Measurements from ENCODE around the gene GIT2.
"Not testable (repeated sequence)": the region's sequence is repeated elsewhere in the genome, so short reads cannot be mapped to it uniquely, and the experiment has no call there.

Gene GIT2, protein sequence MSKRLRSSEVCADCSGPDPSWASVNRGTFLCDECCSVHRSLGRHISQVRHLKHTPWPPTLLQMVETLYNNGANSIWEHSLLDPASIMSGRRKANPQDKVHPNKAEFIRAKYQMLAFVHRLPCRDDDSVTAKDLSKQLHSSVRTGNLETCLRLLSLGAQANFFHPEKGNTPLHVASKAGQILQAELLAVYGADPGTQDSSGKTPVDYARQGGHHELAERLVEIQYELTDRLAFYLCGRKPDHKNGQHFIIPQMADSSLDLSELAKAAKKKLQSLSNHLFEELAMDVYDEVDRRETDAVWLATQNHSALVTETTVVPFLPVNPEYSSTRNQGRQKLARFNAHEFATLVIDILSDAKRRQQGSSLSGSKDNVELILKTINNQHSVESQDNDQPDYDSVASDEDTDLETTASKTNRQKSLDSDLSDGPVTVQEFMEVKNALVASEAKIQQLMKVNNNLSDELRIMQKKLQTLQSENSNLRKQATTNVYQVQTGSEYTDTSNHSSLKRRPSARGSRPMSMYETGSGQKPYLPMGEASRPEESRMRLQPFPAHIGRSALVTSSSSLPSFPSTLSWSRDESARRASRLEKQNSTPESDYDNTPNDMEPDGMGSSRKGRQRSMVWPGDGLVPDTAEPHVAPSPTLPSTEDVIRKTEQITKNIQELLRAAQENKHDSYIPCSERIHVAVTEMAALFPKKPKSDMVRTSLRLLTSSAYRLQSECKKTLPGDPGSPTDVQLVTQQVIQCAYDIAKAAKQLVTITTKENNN

GRCh38 chr12:109995686-109996482, at the start of gene GIT2:
GIT2 (minus strand) TSS chr12:109996368; CDS start chr12:109996224, 144 bp downstream.
- peak; percentile 91 for DNase-seq

- peak; percentile 86 for DNase-seq
Measured at GRCh38 chr12:110042264-110042663, 46.1 kb upstream of the GIT2 start.

- no peak for DNase-seq
Measured at GRCh38 chr12:110039085-110039807, 43.1 kb upstream of the GIT2 start.

- DNase-seq, result no peak
Measured at GRCh38 chr12:110038741-110039084, 42.5 kb upstream of the GIT2 start.

- no peak for DNase-seq
Measured at GRCh38 chr12:110037315-110037714, 41.1 kb upstream of the GIT2 start.

DNA sequence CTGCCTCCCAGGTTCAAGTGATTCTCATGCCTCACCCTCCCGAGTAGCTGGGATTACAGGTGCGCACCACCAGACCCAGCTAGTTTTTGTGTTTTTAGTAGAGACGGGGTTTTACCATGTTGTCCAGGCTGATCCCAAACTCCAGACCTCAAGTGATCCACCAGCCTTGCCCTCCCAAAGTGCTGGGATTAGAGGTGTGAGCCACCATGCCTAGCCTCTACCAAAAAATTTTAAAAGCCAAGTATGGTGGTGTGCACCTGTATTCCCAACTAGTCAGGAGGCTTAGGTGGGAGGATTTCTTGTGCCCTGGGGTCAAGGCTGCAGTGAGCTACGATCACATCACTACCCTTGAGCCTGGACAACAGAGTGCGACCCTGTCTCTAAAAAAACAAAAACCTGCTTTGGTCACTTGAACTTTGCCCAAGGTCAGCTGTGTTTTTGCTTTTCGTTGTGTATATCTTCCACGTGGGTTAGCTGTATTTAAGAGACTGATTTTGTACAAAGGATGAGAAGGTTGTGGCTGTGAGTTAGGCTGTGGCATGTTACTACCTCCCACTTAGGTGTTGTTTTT, 39.5 kb upstream of the GIT2 start:
- no peak for DNase-seq

DNA sequence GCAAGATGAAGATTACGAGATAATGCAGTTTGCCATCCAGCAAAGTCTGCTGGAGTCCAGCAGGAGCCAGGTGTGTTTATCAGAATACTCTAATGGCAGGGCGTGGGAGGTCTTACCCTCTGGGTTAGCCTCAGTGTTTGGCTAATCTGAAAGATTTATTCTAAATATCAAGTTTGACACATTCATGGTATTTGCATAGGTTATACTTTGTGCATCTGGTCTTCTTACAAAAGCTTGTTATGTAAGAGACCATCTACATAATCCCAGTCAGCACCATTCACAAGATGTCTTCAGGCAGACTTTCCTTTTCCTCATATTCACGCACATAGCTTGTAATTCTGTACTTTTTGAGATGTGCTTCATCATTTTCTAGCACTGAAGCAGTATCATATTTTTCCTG, 37.7 kb upstream of the GIT2 start:
- DNase-seq, result no peak

- no peak for DNase-seq
Measured at GRCh38 chr12:110029290-110029815, 33.2 kb upstream of the GIT2 start.

DNA sequence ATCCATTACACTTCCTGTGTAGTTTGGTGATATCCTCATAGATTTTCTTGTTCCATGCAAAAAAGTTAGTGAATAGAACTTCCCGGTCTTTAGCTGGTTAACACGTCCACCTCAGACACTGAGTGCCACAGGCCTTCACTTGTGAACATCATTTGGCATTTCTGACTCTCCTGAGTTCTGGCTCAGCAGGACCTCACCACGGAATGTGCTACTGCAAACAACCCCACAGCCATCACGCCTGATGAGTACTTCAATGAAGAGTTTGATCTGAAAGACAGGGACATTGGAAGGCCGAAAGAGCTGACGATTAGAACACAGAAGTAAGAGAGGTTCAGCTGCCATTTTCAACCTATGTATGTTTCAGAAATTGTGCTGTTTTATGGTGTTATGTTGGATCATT, 32.2 kb upstream of the GIT2 start:
- DNase-seq, result no peak

DNA sequence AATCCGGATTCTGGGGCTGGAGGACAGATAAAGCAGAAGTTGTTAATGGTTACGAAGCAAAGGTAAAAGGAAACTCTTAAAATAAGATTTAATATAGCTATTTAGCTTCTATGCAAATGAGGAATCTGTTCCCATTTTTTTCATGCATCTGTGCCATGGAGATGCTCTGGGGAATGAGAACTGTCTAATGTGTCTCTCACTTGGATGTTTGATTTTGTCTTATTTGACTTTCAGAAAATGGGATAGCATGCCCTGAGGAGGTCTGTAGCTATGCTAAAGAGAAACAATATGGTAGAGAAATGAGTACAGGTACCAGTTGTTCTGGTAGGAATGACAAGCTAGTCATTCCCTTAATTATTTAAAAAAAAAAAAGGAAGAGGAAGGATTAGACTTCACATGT, 27.9 kb upstream of the GIT2 start:
- no peak for DNase-seq

GRCh38 chr12:110023059-110023980, 27.2 kb upstream of the GIT2 start:
- DNase-seq, result no peak

GRCh38 chr12:110020956-110021355, 24.8 kb upstream of the GIT2 start:
- DNase-seq, result no peak

DNA sequence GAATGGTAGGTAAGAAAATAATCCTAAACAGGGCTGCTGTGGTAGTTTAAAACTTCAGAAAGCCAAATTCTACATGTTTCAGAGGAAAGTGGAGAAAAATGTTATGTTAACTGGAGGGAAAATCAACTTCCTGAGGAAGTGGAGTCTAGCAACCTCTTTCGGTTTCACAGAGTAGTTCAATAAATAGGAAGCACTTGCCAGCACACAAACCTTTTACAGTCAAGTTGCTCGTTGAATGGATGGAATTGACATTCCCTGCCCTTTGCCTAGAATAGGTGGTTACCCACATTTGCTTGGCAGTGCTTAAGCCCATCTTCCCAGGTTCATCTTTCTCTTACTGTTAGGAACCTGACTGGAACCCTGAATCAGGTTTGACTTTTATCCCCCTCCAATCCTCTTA, 19.0 kb upstream of the GIT2 start:
- no peak for DNase-seq

DNA sequence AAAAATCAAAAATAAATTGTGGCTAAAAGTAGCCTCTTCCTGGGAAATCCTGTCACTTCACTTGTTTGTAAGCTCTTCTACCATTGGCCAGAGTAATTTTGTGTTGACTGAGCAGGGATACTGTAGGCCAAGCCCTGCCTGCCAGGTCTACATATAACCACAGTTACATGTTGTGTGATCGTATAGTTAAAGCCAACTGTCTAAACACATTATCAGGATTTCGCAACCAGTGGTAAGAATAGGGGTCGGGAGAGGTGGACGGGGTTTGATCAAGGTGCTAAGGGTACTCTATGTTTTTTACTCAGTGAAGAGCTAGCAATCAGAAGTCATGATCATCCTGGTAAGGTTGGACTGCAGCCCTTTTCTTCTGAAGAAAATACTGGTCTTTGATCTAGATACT, 16.5 kb upstream of the GIT2 start:
- DNase-seq, result no peak

DNA sequence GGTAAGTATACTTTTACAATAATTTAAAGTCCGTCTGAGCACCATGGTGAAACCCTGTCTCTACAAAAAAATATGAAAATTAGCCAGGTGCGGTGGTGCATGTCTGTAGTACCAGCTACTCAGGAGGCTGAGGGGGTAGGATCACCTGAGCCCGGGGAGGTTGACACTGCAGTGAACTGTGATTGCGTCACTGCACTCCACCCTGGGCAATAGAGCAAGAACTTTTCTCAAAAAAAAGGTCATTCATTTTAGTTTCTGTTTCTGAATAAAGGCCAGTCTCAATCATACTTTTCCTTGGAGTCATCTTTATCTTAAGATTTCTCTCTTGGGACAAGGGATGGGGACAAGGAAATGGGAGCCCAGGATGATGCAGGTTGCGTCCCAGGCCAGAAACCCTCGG, 16.0 kb upstream of the GIT2 start:
- peak; percentile 3 for DNase-seq

GRCh38 chr12:110010853-110011723, 14.9 kb upstream of the GIT2 start:
- DNase-seq, result peak; percentile 8

- not testable (repeated sequence) for DNase-seq
Measured at GRCh38 chr12:110008681-110009398, 12.7 kb upstream of the GIT2 start.

- DNase-seq, result no peak
Measured at GRCh38 chr12:110007881-110008280, 11.7 kb upstream of the GIT2 start.

DNA sequence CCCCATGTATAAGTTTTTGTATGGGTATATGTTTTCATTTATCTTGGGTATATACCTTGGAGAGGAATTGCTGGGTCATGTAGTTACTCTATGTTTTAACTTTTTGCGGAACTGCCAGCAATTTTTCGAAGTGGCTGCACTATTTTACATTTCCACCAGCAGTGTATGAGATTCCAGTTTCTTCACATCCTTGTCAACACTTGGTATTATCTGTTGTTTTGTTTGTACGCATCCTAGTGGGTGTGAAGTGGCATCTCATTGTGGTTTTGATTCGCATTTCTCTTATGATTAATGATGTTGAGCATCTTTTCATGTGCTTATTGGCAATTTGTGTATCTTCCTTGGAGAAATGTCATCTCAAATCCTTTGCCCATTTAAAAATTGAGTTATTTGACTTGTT, 9.9 kb upstream of the GIT2 start:
- DNase-seq, result no peak

Measured in NCI-H510A (cell line).